ENCODE data around the gene KIF16B.

Gene KIF16B

DNA sequence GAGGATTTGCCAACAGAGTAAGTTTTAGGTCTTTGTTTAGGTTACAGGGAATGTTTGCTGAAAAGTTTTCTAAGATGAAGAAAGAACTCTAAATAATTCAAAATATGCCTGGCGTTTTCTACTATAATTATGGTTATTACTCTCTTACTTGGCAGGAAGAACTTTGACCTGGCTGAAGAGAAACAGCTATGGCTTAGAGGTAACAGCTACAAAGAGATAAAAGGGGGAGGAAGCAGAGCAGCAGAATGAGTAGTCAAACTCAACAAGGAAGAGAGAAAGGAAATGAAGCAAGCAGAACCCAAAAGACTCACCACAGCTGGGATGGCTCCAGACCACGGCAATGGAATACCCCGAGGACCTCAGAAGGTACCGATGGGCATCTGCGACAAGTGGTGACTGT is 95.6 kb downstream of the KIF16B start:
- TF ChIP-seq, protein P1, sequence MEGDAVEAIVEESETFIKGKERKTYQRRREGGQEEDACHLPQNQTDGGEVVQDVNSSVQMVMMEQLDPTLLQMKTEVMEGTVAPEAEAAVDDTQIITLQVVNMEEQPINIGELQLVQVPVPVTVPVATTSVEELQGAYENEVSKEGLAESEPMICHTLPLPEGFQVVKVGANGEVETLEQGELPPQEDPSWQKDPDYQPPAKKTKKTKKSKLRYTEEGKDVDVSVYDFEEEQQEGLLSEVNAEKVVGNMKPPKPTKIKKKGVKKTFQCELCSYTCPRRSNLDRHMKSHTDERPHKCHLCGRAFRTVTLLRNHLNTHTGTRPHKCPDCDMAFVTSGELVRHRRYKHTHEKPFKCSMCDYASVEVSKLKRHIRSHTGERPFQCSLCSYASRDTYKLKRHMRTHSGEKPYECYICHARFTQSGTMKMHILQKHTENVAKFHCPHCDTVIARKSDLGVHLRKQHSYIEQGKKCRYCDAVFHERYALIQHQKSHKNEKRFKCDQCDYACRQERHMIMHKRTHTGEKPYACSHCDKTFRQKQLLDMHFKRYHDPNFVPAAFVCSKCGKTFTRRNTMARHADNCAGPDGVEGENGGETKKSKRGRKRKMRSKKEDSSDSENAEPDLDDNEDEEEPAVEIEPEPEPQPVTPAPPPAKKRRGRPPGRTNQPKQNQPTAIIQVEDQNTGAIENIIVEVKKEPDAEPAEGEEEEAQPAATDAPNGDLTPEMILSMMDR (IDR thresholded peaks at IDR 0.05; ENCODE audit: control insufficient read depth, extremely low read depth, insufficient read depth), result no peak
- no peak overlapping the region for H3K4me3 ChIP-seq (ENCODE audit: low read depth, low read length)
- no peak for DNase-seq (ENCODE audit: low read depth)

DNA sequence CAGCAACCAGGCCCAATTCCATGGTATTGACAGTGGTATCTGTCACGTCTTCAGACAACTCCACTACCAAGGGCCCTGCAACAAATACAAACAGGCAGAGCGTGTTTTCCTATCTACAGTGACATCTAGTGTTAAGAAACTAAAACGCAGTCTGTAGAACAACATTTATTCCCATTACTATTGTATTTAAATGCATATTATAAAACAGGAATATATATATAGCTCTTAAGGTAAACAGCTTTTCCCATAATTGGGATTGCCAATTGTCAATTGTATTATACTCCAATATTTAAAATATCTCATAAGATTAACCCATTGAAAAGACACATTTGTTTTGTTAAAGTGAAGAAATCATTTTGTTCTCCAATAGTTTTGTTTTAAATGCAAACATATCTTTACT is 97.2 kb downstream of the KIF16B start:
- peak; percentile 39 for DNase-seq (ENCODE audit: low read depth)
- no peak overlapping the region for H3K4me3 ChIP-seq (ENCODE audit: low read depth, low read length)
- TF ChIP-seq, protein P1 (IDR thresholded peaks at IDR 0.05; ENCODE audit: control insufficient read depth, extremely low read depth, insufficient read depth), result peak; percentile 68

DNA sequence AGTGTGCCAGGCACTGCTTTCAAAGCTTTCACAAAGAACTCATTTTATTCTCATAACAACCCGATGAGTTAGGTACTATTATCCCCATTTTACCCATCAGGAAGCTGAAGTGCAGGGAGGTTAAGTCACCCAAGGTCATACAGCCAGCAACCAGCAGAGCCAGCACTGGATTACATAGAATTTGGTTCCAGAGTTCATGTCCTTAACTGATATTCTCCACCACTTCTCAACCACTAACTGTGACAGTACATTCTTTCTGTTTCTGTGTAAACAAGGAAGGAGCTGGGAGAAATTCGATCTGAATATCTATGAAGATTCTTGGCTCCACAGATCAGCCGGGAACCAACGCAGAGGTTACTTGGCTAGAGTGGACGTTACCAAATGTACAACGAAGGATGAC is 98.0 kb downstream of the KIF16B start:
- DNase-seq (ENCODE audit: low read depth), result peak; percentile 60
- TF ChIP-seq, protein P1 (IDR thresholded peaks at IDR 0.05; ENCODE audit: control insufficient read depth, extremely low read depth, insufficient read depth), result no peak
- H3K4me3 ChIP-seq (ENCODE audit: low read depth, low read length), result no peak overlapping the region

DNA sequence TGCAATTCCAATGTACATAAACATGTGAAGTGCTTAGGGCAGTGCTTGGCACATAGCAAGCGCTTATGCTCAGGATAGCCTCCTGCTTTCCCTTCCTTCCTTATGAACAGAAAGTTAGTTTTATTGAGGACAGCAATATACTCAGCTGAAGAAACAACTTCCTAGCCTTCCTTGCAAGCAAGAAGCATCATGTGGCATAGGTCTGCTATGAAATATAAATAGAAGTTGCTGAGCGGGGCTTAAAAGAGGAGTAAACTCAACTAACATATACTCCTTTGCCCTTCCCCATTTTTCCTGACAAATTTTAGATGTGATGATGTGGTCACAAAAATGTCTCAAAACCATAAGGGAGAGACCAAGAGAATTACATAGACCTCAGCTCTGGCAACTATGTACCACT is 98.9 kb downstream of the KIF16B start:
- TF ChIP-seq, protein P1 (IDR thresholded peaks at IDR 0.05; ENCODE audit: control insufficient read depth, extremely low read depth, insufficient read depth), result no peak
- no peak overlapping the region for H3K4me3 ChIP-seq (ENCODE audit: low read depth, low read length)
- no peak for DNase-seq (ENCODE audit: low read depth)

DNA sequence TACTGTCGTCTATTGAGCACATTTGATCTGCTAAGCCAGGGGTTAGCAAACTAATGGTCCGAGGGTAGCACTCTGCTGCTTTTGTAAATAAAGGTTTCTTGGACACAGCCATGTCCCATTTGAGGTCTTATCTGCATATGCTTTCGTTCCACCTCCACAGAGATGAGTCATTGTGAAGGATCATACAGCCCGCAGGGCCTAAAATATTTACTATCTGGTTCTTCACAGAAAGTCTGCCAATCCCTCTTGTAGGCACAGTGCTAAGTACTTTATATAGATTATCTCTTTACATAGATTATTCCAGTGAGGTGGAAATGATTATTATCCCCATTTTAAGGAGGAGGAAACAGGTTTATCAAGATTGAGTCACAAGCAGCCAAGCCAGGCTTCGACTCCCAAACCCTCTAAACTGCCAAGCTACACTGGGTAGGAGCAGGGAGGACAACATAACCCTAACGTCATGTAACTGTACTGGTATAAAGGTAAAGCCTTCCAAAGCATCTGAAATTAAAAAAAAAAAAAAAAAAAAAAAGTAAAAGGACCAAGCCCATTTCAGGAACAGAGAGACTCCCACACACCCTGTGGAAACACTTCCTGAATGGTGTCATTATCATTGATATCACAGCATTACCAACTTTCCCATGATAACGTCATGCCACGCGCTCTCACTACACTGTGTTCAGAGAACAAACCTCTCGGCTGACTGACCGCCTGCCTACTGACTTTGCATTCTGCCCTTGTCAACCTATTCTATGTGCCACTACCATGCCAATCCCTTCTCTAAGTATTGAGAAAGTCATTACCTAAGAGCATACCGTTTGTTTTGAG is 101.0 kb downstream of the KIF16B start:
- H3K4me3 ChIP-seq (ENCODE audit: low read depth, low read length), result no peak overlapping the region
- peak; percentile 23 for DNase-seq (ENCODE audit: low read depth)
- TF ChIP-seq, protein P1 (IDR thresholded peaks at IDR 0.05; ENCODE audit: control insufficient read depth, extremely low read depth, insufficient read depth), result no peak

DNA sequence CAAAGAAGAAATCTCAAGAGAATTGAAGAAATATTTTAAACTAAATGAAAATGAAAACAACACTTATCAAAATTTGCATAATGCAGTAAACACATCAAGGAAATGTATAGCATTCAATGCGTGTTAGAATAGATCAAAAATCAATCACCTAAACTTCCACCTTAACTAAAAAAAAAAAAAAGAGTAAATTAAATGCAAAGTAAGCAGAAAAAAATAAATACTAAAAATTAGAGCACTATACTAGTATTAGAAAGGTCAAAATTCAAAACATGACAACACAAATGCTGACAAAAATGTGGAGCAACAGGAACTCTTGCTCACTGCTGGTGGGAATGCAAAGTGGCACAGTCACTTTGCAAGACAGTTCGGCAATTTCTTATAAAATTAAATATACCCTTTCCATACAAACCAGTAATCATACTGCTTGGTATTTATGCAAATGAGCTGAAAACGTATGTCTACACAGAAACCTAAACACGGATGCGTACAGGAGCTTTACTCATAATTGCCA is 103.8 kb downstream of the KIF16B start:
- no peak overlapping the region for H3K4me3 ChIP-seq (ENCODE audit: low read depth, low read length)
- no peak for DNase-seq (ENCODE audit: low read depth)
- TF ChIP-seq, protein P1 (IDR thresholded peaks at IDR 0.05; ENCODE audit: control insufficient read depth, extremely low read depth, insufficient read depth), result no peak

Measured in LNCaP clone FGC (cell line).